SK-N-SH (cell line): ENCODE measurements around the gene MYO1F. TPM values are rescaled to one million over a fixed set of nuclear protein-coding genes. Genes with fewer than 3 reads are reported as not detected.

Experiments
- CTCF ChIA-PET: fragments of 300-600, 350-600 bp; formaldehyde crosslinking; extraction: SDS; loops from one replicate; lab custom pipeline; 2021; lab: Yijun Ruan, JAX
- POLR2A ChIA-PET: fragments of 350-600 bp; sonication (Branson Sonifier 250); formaldehyde crosslinking; extraction: SDS; loops from one replicate; lab custom pipeline; 2020; ENCODE audit warnings: antibody characterized with exemption, inconsistent platforms; lab: Yijun Ruan, JAX
- DNase-seq: peaks from one replicate; pipeline ENCODE4 v3.0.0; 2012
- H2AFZ ChIP-seq: fragments of 200-600 bp; sonication (generic); 2 replicates; pipeline ENCODE4 v1.8.1; 2016; ENCODE audit warnings: antibody characterized with exemption, mild to moderate bottlenecking, low read depth
- H3F3A ChIP-seq: fragments of 200-600 bp; sonication (generic); replicated peaks from 2 replicates; pipeline ENCODE3; 2016; ENCODE audit warnings: antibody characterized with exemption, mild to moderate bottlenecking; ENCODE audit not compliant: insufficient read depth
- H3K27ac ChIP-seq, 2 experiments: fragments of 200-500 bp in 1 of 2; fragments of 200-600 bp in 1 of 2; sonication (Bioruptor generic) in 1 of 2; sonication (generic), shearing (Covaris generic) in 1 of 2; 2 replicates each; pipeline versions ENCODE4 v1.5.1 to v1.6.1; 2014 to 2016; ENCODE audit warnings: low read depth in 2 of 2, inconsistent platforms in 1 of 2, low read length in 1 of 2, mild to moderate bottlenecking in 1 of 2, mixed read lengths in 1 of 2
- H3K27me3 ChIP-seq: fragments of 200-600 bp; sonication (generic), shearing (Covaris generic); 2 replicates; pipeline ENCODE4 v1.6.1; 2016; ENCODE audit warnings: mixed run types; ENCODE audit not compliant: insufficient read depth
- H3K36me3 ChIP-seq, 2 experiments: fragments of 200-500 bp in 1 of 2; fragments of 200-600 bp in 1 of 2; sonication (Bioruptor generic) in 1 of 2; sonication (generic) in 1 of 2; replicated peaks in 1 of 2; 2 replicates each; pipeline versions ENCODE3 to v1.5.1; 2014 to 2016; ENCODE audit warnings: low read length in 1 of 2, mild to moderate bottlenecking in 1 of 2; ENCODE audit not compliant: insufficient read depth in 2 of 2, control insufficient read depth in 1 of 2
- H3K4me1 ChIP-seq, 2 experiments: fragments of 200-500 bp in 1 of 2; fragments of 200-600 bp in 1 of 2; sonication (Bioruptor generic) in 1 of 2; sonication (generic), shearing (Covaris generic) in 1 of 2; 2 replicates each; pipeline versions ENCODE4 v1.5.1 to v1.6.1; 2014 to 2016; ENCODE audit warnings: low read depth in 1 of 2, low read length in 1 of 2, mixed run types in 1 of 2; ENCODE audit not compliant: insufficient read depth in 2 of 2, control insufficient read depth in 1 of 2
- H3K4me2 ChIP-seq: fragments of 200-600 bp; sonication (generic), shearing (Covaris generic); 2 replicates; pipeline ENCODE4 v1.6.1; 2017; ENCODE audit warnings: mixed run types
- H3K4me3 ChIP-seq, 2 experiments: fragments of 200-500 bp in 1 of 2; fragments of 200-600 bp in 1 of 2; sonication (Bioruptor generic) in 1 of 2; sonication (generic), shearing (Covaris generic) in 1 of 2; 2 replicates each; pipeline versions ENCODE4 v1.5.1 to v1.8.1; 2014 to 2016; ENCODE audit warnings: low read depth in 2 of 2, inconsistent platforms in 1 of 2, low read length in 1 of 2, mild to moderate bottlenecking in 1 of 2, mixed read lengths in 1 of 2, moderate library complexity in 1 of 2
- H3K79me2 ChIP-seq: fragments of 200-600 bp; sonication (generic); 2 replicates; pipeline ENCODE4 v1.8.1; 2017; ENCODE audit warnings: mild to moderate bottlenecking; ENCODE audit not compliant: insufficient read depth
- H3K9ac ChIP-seq: fragments of 200-600 bp; sonication (generic); 2 replicates; pipeline ENCODE4 v1.6.1; 2017; ENCODE audit warnings: mixed run types
- H3K9me2 ChIP-seq: fragments of 200-600 bp; sonication (generic); 2 replicates; pipeline ENCODE4 v1.6.1; 2017; ENCODE audit warnings: mixed run types
- H3K9me3 ChIP-seq: fragments of 200-600 bp; sonication (generic); 2 replicates; pipeline ENCODE4 v1.6.1; 2017; ENCODE audit warnings: mixed run types, mild to moderate bottlenecking, moderate library complexity
- H4K20me1 ChIP-seq: fragments of 200-600 bp; sonication (generic); 2 replicates; pipeline ENCODE4 v1.6.1; 2017; ENCODE audit warnings: mild to moderate bottlenecking, mixed run types; ENCODE audit not compliant: insufficient read depth
- EP300 ChIP-seq, 2 experiments: IDR thresholded peaks; 2 replicates each; pipeline versions ENCODE4 v1.4.0 to v1.6.1; 2012; ENCODE audit warnings: borderline replicate concordance in 1 of 2, low read depth in 1 of 2, low read length in 1 of 2
- FOSL2 ChIP-seq: IDR thresholded peaks from 2 replicates; pipeline ENCODE4 v1.4.0; 2012; ENCODE audit warnings: low read depth, mild to moderate bottlenecking, moderate library complexity, borderline replicate concordance
- PBX3 ChIP-seq: IDR thresholded peaks from 2 replicates; pipeline ENCODE4; 2012
- POLR2AphosphoS5 ChIP-seq: IDR thresholded peaks from 2 replicates; pipeline ENCODE4 v1.6.1; 2012; ENCODE audit warnings: low read depth, low read length
- REST ChIP-seq: IDR thresholded peaks from 2 replicates; pipeline ENCODE4 v1.6.1; 2012; ENCODE audit warnings: mild to moderate bottlenecking, low read depth, low read length, moderate library complexity
- RFX5 ChIP-seq: IDR thresholded peaks from 2 replicates; pipeline ENCODE4 v1.6.1; 2012; ENCODE audit warnings: mild to moderate bottlenecking, improper control_type of control experiment, low read length
- SMC3 ChIP-seq: IDR thresholded peaks from 2 replicates; pipeline ENCODE4 v1.6.1; 2012; ENCODE audit warnings: low read depth, low read length, improper control_type of control experiment
- TCF12 ChIP-seq: IDR thresholded peaks from 2 replicates; pipeline ENCODE4 v1.4.0; 2012
- USF1 ChIP-seq: IDR thresholded peaks from 2 replicates; pipeline ENCODE4 v1.4.0; 2012; ENCODE audit warnings: low read depth, borderline replicate concordance
- USF2 ChIP-seq: fragments of 150-350 bp; IDR thresholded peaks from 2 replicates; pipeline ENCODE4 v1.6.1; 2017; ENCODE audit warnings: antibody characterized with exemption, low read length, low read depth, borderline replicate concordance
- ZBTB33 ChIP-seq: IDR thresholded peaks from 2 replicates; pipeline ENCODE4 v1.4.0; 2012; ENCODE audit warnings: low read depth, borderline replicate concordance
- WGBS: methylation state at CpG from one replicate; pipeline ENCODE4 v1.1.6; 2017; ENCODE audit warnings: low lambda C conversion rate; 5-methylcytosine and 5-hydroxymethylcytosine counted together
- polyA plus RNA-seq, 3 experiments: library from polyadenylated mRNA; depleted of rRNA; stranded (reverse); fragments of >200 nt; gene quantifications; 2 replicates each; pipeline ENCODE4 v1.2.3, GENCODE V29; 2012

The MYO1F gene
- polyA plus RNA-seq, 1 of the 3 experiments (the other 2 are of a cell fraction) = 0.51 TPM

GRCh38 chr19:8501516-8501915 lies 75.7 kb downstream of the MYO1F start (continued):
- TF ChIP-seq EP300 (IDR thresholded peaks at IDR 0.05; ENCODE audit: borderline replicate concordance in 1 of 2, low read depth in 1 of 2, low read length in 1 of 2) (no peak), FOSL2 (no peak), USF1 (no peak), RFX5 (no peak)

- Histone ChIP-seq H4K20me1 (no peaks in the 10 kb centered on the region), H3K36me3 (no peaks in the 10 kb centered on the region)
- no peak for TF ChIP-seq PBX3
- TF ChIP-seq TCF12 = no peak
- TF ChIP-seq POLR2AphosphoS5 = no peak
- no peak for TF ChIP-seq ZBTB33
- TF ChIP-seq SMC3 = no peak
- no peak for TF ChIP-seq USF2
- no peak for TF ChIP-seq RFX5
- no peak for TF ChIP-seq REST
- TF ChIP-seq, all 33 proteins: peak for 0
- Histone ChIP-seq H2AFZ (no peak overlapping the region), H3K9me3 (no peaks in the 10 kb centered on the region), H3K9me2 (no peaks in the 10 kb centered on the region), H3K9ac (no peak overlapping the region), H3K27me3 (no peaks in the 10 kb centered on the region), H3K4me2 (no peak overlapping the region), H3F3A (peaks cover 4% of the 10 kb centered on the region), H3K4me3 (no peak overlapping the region), H3K4me1 (no peaks in the 10 kb centered on the region), H3K79me2 (no peaks in the 10 kb centered on the region), H3K27ac (no peak overlapping the region)
- ChIA-PET CTCF (interaction anchor here (0.9 kb wide), 1 partner anchor 13 kb away, joined by 3 read pairs; no protein-coding TSS in a partner anchor), POLR2A (no interaction called here)
- DNase-seq = no peak
- WGBS = 90% methylated on average over 7 of the region's 7 CpGs
These were observed 77.1 kb downstream of the MYO1F start for GRCh38 chr19:8500158-8500557.
